GM12865 (cell line): Measurements from ENCODE around the gene OLFM1.
"Not testable (repeated sequence)": the region's sequence is repeated elsewhere in the genome, so short reads cannot be mapped to it uniquely, and the experiment has no call there.

Experiments used
- DNase-seq: peaks from one replicate; pipeline ENCODE4 v3.0.0; 2010; ENCODE audit warnings: low read depth
- H3K4me3 ChIP-seq: 2 replicates; pipeline ENCODE4 v1.5.1; 2011; ENCODE audit warnings: mild to moderate bottlenecking, low read depth, low read length, control low read depth
- CTCF ChIP-seq: IDR thresholded peaks from 2 replicates; pipeline ENCODE4 v1.5.1; 2011; ENCODE audit warnings: low read length, control low read depth, low read depth, inconsistent platforms; ENCODE audit not compliant: insufficient read depth; ENCODE audit errors: missing control alignments

The OLFM1 gene

GRCh38 chr9:135056541-135056940, 30.9 kb upstream of the OLFM1 start:
- H3K4me3 ChIP-seq = no peak overlapping the region
- no peak for DNase-seq
- no peak for TF ChIP-seq CTCF

- no peak for DNase-seq
These were observed 26.9 kb upstream of the OLFM1 start for GRCh38 chr9:135060461-135061116.

GRCh38 chr9:135061441-135061840, 26.0 kb upstream of the OLFM1 start:
- no peak for TF ChIP-seq CTCF
- DNase-seq = no peak
- H3K4me3 ChIP-seq = no peak overlapping the region

More at GRCh38 chr9:135060461-135061116, 26.9 kb upstream of the OLFM1 start:
- TF ChIP-seq CTCF = no peak
- no peak overlapping the region for H3K4me3 ChIP-seq

- no peak for DNase-seq
These were observed 25.2 kb upstream of the OLFM1 start for GRCh38 chr9:135062254-135062653.

GRCh38 chr9:135063466-135063865, 24.0 kb upstream of the OLFM1 start:
- DNase-seq, H3K4me3 ChIP-seq: not testable (repeated sequence)

More at GRCh38 chr9:135062254-135062653, 25.2 kb upstream of the OLFM1 start:
- no peak for TF ChIP-seq CTCF
- no peak overlapping the region for H3K4me3 ChIP-seq

- not testable (repeated sequence) for H3K4me3 ChIP-seq, DNase-seq
These were observed 23.6 kb upstream of the OLFM1 start for GRCh38 chr9:135063888-135064287.

GRCh38 chr9:135065151-135065550, 22.3 kb upstream of the OLFM1 start:
- no peak for TF ChIP-seq CTCF
- H3K4me3 ChIP-seq = no peak overlapping the region
- DNase-seq = no peak

- TF ChIP-seq CTCF = no peak
- no peak for DNase-seq
- no peak overlapping the region for H3K4me3 ChIP-seq
These were observed 21.7 kb upstream of the OLFM1 start for GRCh38 chr9:135065804-135066203.
